GM18507 (cell line): ENCODE results near the gene CPS1.

Experiments
- DNase-seq: peaks from one replicate; pipeline ENCODE4 v3.0.0; 2011; ENCODE audit warnings: low read depth; ENCODE audit not compliant: insufficient read length; ENCODE audit errors: extremely low spot score
- FAIRE-seq: peaks from 2 replicates; lab custom pipeline; 2011; peaks lifted over from hg19 to GRCh38; lab: Jason Lieb, UNC

The CPS1 gene

GRCh38 chr2:210660751-210661150 is 104.4 kb downstream of the CPS1 start:
- DNase-seq (no peak), FAIRE-seq (no peak)

GRCh38 chr2:210662560-210662959 is 106.2 kb downstream of the CPS1 start:
- DNase-seq: no peak
- FAIRE-seq: no peak

GRCh38 chr2:210663631-210664089 is 107.3 kb downstream of the CPS1 start:
- FAIRE-seq: peak; percentile 9
- DNase-seq: no peak

- no peak for DNase-seq
- FAIRE-seq: no peak
Observed at GRCh38 chr2:210667711-210668110, 111.3 kb downstream of the CPS1 start.

- no peak for FAIRE-seq
- no peak for DNase-seq
Observed at GRCh38 chr2:210671065-210671464, 114.7 kb downstream of the CPS1 start.

GRCh38 chr2:210673117-210673516 is 116.7 kb downstream of the CPS1 start:
- DNase-seq: no peak
- no peak for FAIRE-seq

GRCh38 chr2:210676067-210676466 is 119.7 kb downstream of the CPS1 start:
- FAIRE-seq: no peak
- no peak for DNase-seq

- DNase-seq (no peak), FAIRE-seq (no peak)
Observed at GRCh38 chr2:210681491-210681890, 125.1 kb downstream of the CPS1 start.

- FAIRE-seq (no peak), DNase-seq (no peak)
Observed at GRCh38 chr2:210686401-210686800, 130.0 kb downstream of the CPS1 start.

GRCh38 chr2:210687786-210688470 is 131.5 kb downstream of the CPS1 start:
- FAIRE-seq: no peak
- DNase-seq: no peak

- FAIRE-seq: no peak
- DNase-seq: no peak
Observed at GRCh38 chr2:210707900-210708299, 151.5 kb downstream of the CPS1 start.

- DNase-seq: no peak
- no peak for FAIRE-seq
Observed at GRCh38 chr2:210713122-210713521, 156.7 kb downstream of the CPS1 start.

GRCh38 chr2:210715560-210716082 is 159.2 kb downstream of the CPS1 start:
- DNase-seq: no peak
- no peak for FAIRE-seq

GRCh38 chr2:210718503-210718902 is 162.1 kb downstream of the CPS1 start:
- no peak for DNase-seq
- FAIRE-seq: no peak

GRCh38 chr2:210722092-210722491 is 165.7 kb downstream of the CPS1 start:
- no peak for DNase-seq
- FAIRE-seq: no peak

- FAIRE-seq (no peak), DNase-seq (no peak)
Observed at GRCh38 chr2:210727549-210727948, 171.2 kb downstream of the CPS1 start.
